Measurements from ENCODE around the gene DLG2. TPM values are rescaled to one million over a fixed set of nuclear protein-coding genes. Genes with fewer than 3 reads are reported as not detected.
A peak's percentile ranks its signal among the peaks of the same experiment; 100 is the strongest.

Gene DLG2
- total and polyA plus RNA-seq, 2 of the 8 experiments (the other 6 are each of a cell fraction or from before 2014, with no cell fraction given) = 1.7 to 14.3 TPM

DNA sequence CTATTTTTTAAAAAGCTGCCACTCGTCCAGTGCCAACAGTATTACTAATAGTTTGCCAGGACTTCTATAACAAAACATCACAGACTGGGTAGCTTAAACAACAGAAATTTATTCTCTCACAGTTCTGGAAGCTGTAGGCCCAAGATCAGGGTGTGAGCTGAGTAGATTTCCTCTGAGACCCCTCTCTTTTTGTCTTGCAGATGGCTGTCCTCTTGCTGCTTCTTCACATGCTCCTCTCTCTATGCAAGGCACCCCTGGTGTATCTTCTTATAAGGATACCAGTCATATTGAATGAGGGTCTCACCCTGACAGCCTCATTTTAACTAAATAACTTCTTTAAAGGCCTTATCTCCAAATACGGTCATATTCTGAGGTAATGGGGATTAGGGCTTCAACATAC, 390.9 kb downstream of the DLG2 start:
- Histone ChIP-seq H3K23me2 (ENCODE audit: low read depth, low read length) (no peaks in the 10 kb centered on the region; the same call in 1 of the 2 replicates), H2BK15ac (ENCODE audit: low read length) (no peak overlapping the region), H3K79me1 (ENCODE audit: low read depth, low read length) (no peaks in the 10 kb centered on the region), H2AFZ (ENCODE audit: low read length) (no peak overlapping the region), H3K4ac (replicated peaks; ENCODE audit: insufficient read length, low read depth, low read length) (no peak overlapping the region), H2BK5ac (ENCODE audit: low read depth, low read length) (no peak overlapping the region), H3K4me3 (ENCODE audit: extremely low read depth in 1 of 4, insufficient read depth in 2 of 4, low read depth in 3 of 4, low read length in 4 of 4) (no peak overlapping the region), H3K56ac (replicated peaks; ENCODE audit: insufficient read length, low read depth, low read length) (no peak overlapping the region), H4K91ac (replicated peaks; ENCODE audit: insufficient read length, low read length) (no peak overlapping the region), H4K8ac (ENCODE audit: extremely low read depth, insufficient read depth, low read length) (no peak overlapping the region), H2AK5ac (ENCODE audit: low read depth, low read length) (no peak overlapping the region), H4K5ac (ENCODE audit: insufficient read length, low read depth, low read length) (no peak overlapping the region), H3K36me3 (ENCODE audit: control insufficient read depth in 2 of 4, insufficient read depth in 4 of 4, low read length in 3 of 4) (no peaks in the 10 kb centered on the region), H3K14ac (ENCODE audit: insufficient read length) (no peak overlapping the region), H3K9me3 (ENCODE audit: insufficient read depth in 2 of 2, low read depth in 1 of 2, low read length in 1 of 2) (no peaks in the 10 kb centered on the region), H3K27me3 (replicated peaks in 1 of 4; ENCODE audit: control insufficient read depth in 3 of 4, extremely low read depth in 1 of 4, insufficient read depth in 3 of 4, low read length in 3 of 4) (no peaks in the 10 kb centered on the region), H3K4me1 (replicated peaks in 1 of 4; ENCODE audit: control insufficient read depth in 3 of 4, insufficient read depth in 4 of 4, low read length in 3 of 4) (no peaks in the 10 kb centered on the region), H3K18ac (ENCODE audit: extremely low read depth, low read length) (0 out of 2 replicates have a peak overlapping the region, but pooled peaks have one; percentile 38), H2BK120ac (replicated peaks; ENCODE audit: low read depth, low read length) (no peak overlapping the region), H3K4me2 (ENCODE audit: insufficient read depth in 1 of 2, low read depth in 2 of 2, low read length in 2 of 2) (no peak overlapping the region), H3K79me2 (ENCODE audit: control insufficient read depth in 1 of 2, insufficient read depth in 2 of 2, low read length in 2 of 2) (no peaks in the 10 kb centered on the region), H2BK12ac (ENCODE audit: low read depth, low read length) (no peak overlapping the region), H3K27ac (ENCODE audit: low read depth, low read length) (no peak overlapping the region), H4K20me1 (replicated peaks in 1 of 2; ENCODE audit: control insufficient read depth in 1 of 2, insufficient read depth in 2 of 2, low read length in 2 of 2) (no peaks in the 10 kb centered on the region), H3K9ac (replicated peaks in 1 of 4; ENCODE audit: extremely low read depth in 1 of 4, low read depth in 3 of 4, low read length in 3 of 4) (no peak overlapping the region), H3K23ac (ENCODE audit: insufficient read length) (no peak overlapping the region), H2BK20ac (ENCODE audit: low read length) (no peak overlapping the region)
- DNase-seq (ENCODE audit: low read depth in 1 of 2, low spot score in 2 of 2) (no peak), FAIRE-seq (no peak)
- TF ChIP-seq GABPA (IDR thresholded peaks at IDR 0.05; ENCODE audit: borderline replicate concordance, insufficient read depth, low read length) (no peak), BACH1 (IDR thresholded peaks at IDR 0.05; ENCODE audit: low read length) (no peak), USF2 (IDR thresholded peaks at IDR 0.05; ENCODE audit: low read length) (no peak), SRF (IDR thresholded peaks at IDR 0.05; ENCODE audit: low read depth, low read length) (no peak), HDAC6 (IDR thresholded peaks at IDR 0.05; ENCODE audit: low read depth, low read length) (no peak), SIRT6 (IDR thresholded peaks at IDR 0.05; ENCODE audit: low read length) (no peak), TAF1 (IDR thresholded peaks at IDR 0.05; ENCODE audit: low read depth, low read length) (no peak)
- 75% methylated on average over 2 of the region's 2 CpGs; no CpG with 5 or more reads in 1 of the 2 experiments for WGBS, 2 experiments (ENCODE audit: extremely low coverage in 1 of 2, insufficient coverage in 1 of 2, insufficient read length in 1 of 2, insufficient replicate concordance in 2 of 2, low coverage in 1 of 2, low lambda C conversion rate in 2 of 2, missing lambda C conversion rate in 1 of 2)
- ChIA-PET POLR2A (ENCODE audit: partially characterized antibody) (no interaction called here), CTCF (ENCODE audit: partially characterized antibody) (no interaction called here)
